ENCODE data around the gene CEMP1.

The CEMP1 gene

GRCh38 chr16:2487903-2488531 is 43.2 kb downstream of the CEMP1 start:
- H4K5ac ChIP-seq (ENCODE audit: low read length): no peak overlapping the region
- no peak overlapping the region for H3K4me2 ChIP-seq (ENCODE audit: low read length)
- no peaks in the 10 kb centered on the region for H3K79me2 ChIP-seq (ENCODE audit: control insufficient read depth, insufficient read depth, low read length)
- no peak overlapping the region for H3K18ac ChIP-seq (ENCODE audit: low read length)
- no peak overlapping the region for H3K56ac ChIP-seq (ENCODE audit: low read length)
- no peaks in the 10 kb centered on the region for H3K27me3 ChIP-seq (ENCODE audit: insufficient read depth, low read length, poor library complexity)
- no peak overlapping the region for H2BK15ac ChIP-seq (replicated peaks; ENCODE audit: low read depth)
- no CpG with 5 or more reads among the region's 15 CpGs for WGBS (ENCODE audit: extremely low coverage, insufficient coverage, low lambda C conversion rate)
- H3K4me3 ChIP-seq (ENCODE audit: low read length): no peak overlapping the region
- DNase-seq: no peak
- H3K4ac ChIP-seq (ENCODE audit: low read depth, low read length): no peak overlapping the region
- no peaks in the 10 kb centered on the region for H3K79me1 ChIP-seq (ENCODE audit: low read length)
- no peak overlapping the region for H2BK120ac ChIP-seq (ENCODE audit: low read depth, low read length)
- H3K23ac ChIP-seq (ENCODE audit: low read length): no peak overlapping the region
- H3K27ac ChIP-seq (ENCODE audit: low read depth, low read length): no peak overlapping the region
- no peak overlapping the region for H2BK5ac ChIP-seq (ENCODE audit: low read length)
- no peak overlapping the region for H2AK5ac ChIP-seq (ENCODE audit: low read length)
- no peak overlapping the region for H3K9ac ChIP-seq (ENCODE audit: low read length)
- H3K4me1 ChIP-seq (ENCODE audit: control insufficient read depth, low read depth, low read length): no peaks in the 10 kb centered on the region
- no peaks in the 10 kb centered on the region for H3K36me3 ChIP-seq (ENCODE audit: control insufficient read depth, insufficient read depth, low read length)
- H4K8ac ChIP-seq (ENCODE audit: low read depth, low read length): no peak overlapping the region

DNA sequence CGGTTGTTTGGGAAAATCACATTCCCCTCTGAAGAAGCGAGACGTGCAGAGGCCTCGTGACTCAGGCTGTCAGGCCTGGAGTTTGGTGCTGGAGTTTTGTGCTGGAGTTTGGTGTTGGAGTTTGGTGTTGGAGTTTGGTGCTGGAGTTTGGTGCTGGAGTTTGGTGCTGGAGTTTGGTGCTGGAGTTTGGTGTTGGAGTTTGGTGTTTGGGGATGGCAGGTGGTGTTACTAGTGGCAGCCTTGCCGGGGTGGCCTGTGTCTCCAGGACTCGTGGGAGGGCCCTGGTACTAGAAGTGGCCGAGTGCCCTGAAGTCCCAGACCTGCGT is 43.7 kb downstream of the CEMP1 start:
- no peak overlapping the region for H3K4me3 ChIP-seq (ENCODE audit: low read length)
- no peak overlapping the region for H4K8ac ChIP-seq (ENCODE audit: low read depth, low read length)
- H3K9ac ChIP-seq (ENCODE audit: low read length): no peak overlapping the region
- no peak overlapping the region for H3K27ac ChIP-seq (ENCODE audit: low read depth, low read length)
- H3K4me2 ChIP-seq (ENCODE audit: low read length): no peak overlapping the region
- H3K36me3 ChIP-seq (ENCODE audit: control insufficient read depth, insufficient read depth, low read length): no peaks in the 10 kb centered on the region
- no peak overlapping the region for H4K5ac ChIP-seq (ENCODE audit: low read length)
- H3K18ac ChIP-seq (ENCODE audit: low read length): no peak overlapping the region
- no peak overlapping the region for H2BK120ac ChIP-seq (ENCODE audit: low read depth, low read length)
- H2AK5ac ChIP-seq (ENCODE audit: low read length): no peak overlapping the region
- H3K79me2 ChIP-seq (ENCODE audit: control insufficient read depth, insufficient read depth, low read length): no peaks in the 10 kb centered on the region
- H3K56ac ChIP-seq (ENCODE audit: low read length): no peak overlapping the region
- WGBS (ENCODE audit: extremely low coverage, insufficient coverage, low lambda C conversion rate): no CpG with 5 or more reads among the region's 8 CpGs
- H2BK15ac ChIP-seq (replicated peaks; ENCODE audit: low read depth): no peak overlapping the region
- H3K27me3 ChIP-seq (ENCODE audit: insufficient read depth, low read length, poor library complexity): no peaks in the 10 kb centered on the region
- H2BK5ac ChIP-seq (ENCODE audit: low read length): no peak overlapping the region
- H3K4me1 ChIP-seq (ENCODE audit: control insufficient read depth, low read depth, low read length): no peaks in the 10 kb centered on the region
- no peak overlapping the region for H3K4ac ChIP-seq (ENCODE audit: low read depth, low read length)
- no peaks in the 10 kb centered on the region for H3K79me1 ChIP-seq (ENCODE audit: low read length)
- no peak for DNase-seq
- no peak overlapping the region for H3K23ac ChIP-seq (ENCODE audit: low read length)

GRCh38 chr16:2486645-2487516 is 44.3 kb downstream of the CEMP1 start:
- H3K56ac ChIP-seq (ENCODE audit: low read length): no peak overlapping the region
- DNase-seq: no peak
- no peak overlapping the region for H2BK120ac ChIP-seq (ENCODE audit: low read depth, low read length)
- no peak overlapping the region for H3K4me3 ChIP-seq (ENCODE audit: low read length)
- H4K5ac ChIP-seq (ENCODE audit: low read length): no peak overlapping the region
- H2BK15ac ChIP-seq (replicated peaks; ENCODE audit: low read depth): no peak overlapping the region
- no peak overlapping the region for H2BK5ac ChIP-seq (ENCODE audit: low read length)
- H3K9ac ChIP-seq (ENCODE audit: low read length): no peak overlapping the region
- no peaks in the 10 kb centered on the region for H3K27me3 ChIP-seq (ENCODE audit: insufficient read depth, low read length, poor library complexity)
- H3K4ac ChIP-seq (ENCODE audit: low read depth, low read length): no peak overlapping the region
- no peak overlapping the region for H3K27ac ChIP-seq (ENCODE audit: low read depth, low read length)
- H4K8ac ChIP-seq (ENCODE audit: low read depth, low read length): no peak overlapping the region
- H3K23ac ChIP-seq (ENCODE audit: low read length): no peak overlapping the region
- H3K79me2 ChIP-seq (ENCODE audit: control insufficient read depth, insufficient read depth, low read length): no peaks in the 10 kb centered on the region
- WGBS (ENCODE audit: extremely low coverage, insufficient coverage, low lambda C conversion rate): no CpG with 5 or more reads among the region's 29 CpGs
- H2AK5ac ChIP-seq (ENCODE audit: low read length): no peak overlapping the region
- H3K4me1 ChIP-seq (ENCODE audit: control insufficient read depth, low read depth, low read length): no peaks in the 10 kb centered on the region
- H3K79me1 ChIP-seq (ENCODE audit: low read length): no peaks in the 10 kb centered on the region
- H3K18ac ChIP-seq (ENCODE audit: low read length): no peak overlapping the region
- H3K36me3 ChIP-seq (ENCODE audit: control insufficient read depth, insufficient read depth, low read length): no peaks in the 10 kb centered on the region
- no peak overlapping the region for H3K4me2 ChIP-seq (ENCODE audit: low read length)

- no peak overlapping the region for H3K23ac ChIP-seq (ENCODE audit: low read length)
- H4K8ac ChIP-seq (ENCODE audit: low read depth, low read length): no peak overlapping the region
- H3K4ac ChIP-seq (ENCODE audit: low read depth, low read length): no peak overlapping the region
- no peaks in the 10 kb centered on the region for H3K4me1 ChIP-seq (ENCODE audit: control insufficient read depth, low read depth, low read length)
- no CpG with 5 or more reads among the region's 33 CpGs for WGBS (ENCODE audit: extremely low coverage, insufficient coverage, low lambda C conversion rate)
- H3K27me3 ChIP-seq (ENCODE audit: insufficient read depth, low read length, poor library complexity): no peaks in the 10 kb centered on the region
- no peak overlapping the region for H2BK5ac ChIP-seq (ENCODE audit: low read length)
- H4K5ac ChIP-seq (ENCODE audit: low read length): no peak overlapping the region
- no peak overlapping the region for H3K4me3 ChIP-seq (ENCODE audit: low read length)
- H3K18ac ChIP-seq (ENCODE audit: low read length): no peak overlapping the region
- no peak overlapping the region for H3K27ac ChIP-seq (ENCODE audit: low read depth, low read length)
- no peak for DNase-seq
- no peaks in the 10 kb centered on the region for H3K79me2 ChIP-seq (ENCODE audit: control insufficient read depth, insufficient read depth, low read length)
- no peaks in the 10 kb centered on the region for H3K79me1 ChIP-seq (ENCODE audit: low read length)
- no peak overlapping the region for H3K4me2 ChIP-seq (ENCODE audit: low read length)
- no peak overlapping the region for H3K9ac ChIP-seq (ENCODE audit: low read length)
- H3K36me3 ChIP-seq (ENCODE audit: control insufficient read depth, insufficient read depth, low read length): no peaks in the 10 kb centered on the region
- H2BK15ac ChIP-seq (replicated peaks; ENCODE audit: low read depth): no peak overlapping the region
- H2AK5ac ChIP-seq (ENCODE audit: low read length): no peak overlapping the region
- no peak overlapping the region for H2BK120ac ChIP-seq (ENCODE audit: low read depth, low read length)
- H3K56ac ChIP-seq (ENCODE audit: low read length): no peak overlapping the region
These were observed 45.2 kb downstream of the CEMP1 start for GRCh38 chr16:2485811-2486507.

- Histone ChIP-seq H4K5ac (ENCODE audit: low read length) (no peak overlapping the region), H3K79me2 (ENCODE audit: control insufficient read depth, insufficient read depth, low read length) (no peaks in the 10 kb centered on the region), H3K4me3 (ENCODE audit: low read length) (no peak overlapping the region), H3K4ac (ENCODE audit: low read depth, low read length) (no peak overlapping the region), H3K18ac (ENCODE audit: low read length) (no peak overlapping the region), H3K4me1 (ENCODE audit: control insufficient read depth, low read depth, low read length) (no peaks in the 10 kb centered on the region), H2AK5ac (ENCODE audit: low read length) (no peak overlapping the region), H2BK15ac (replicated peaks; ENCODE audit: low read depth) (no peak overlapping the region), H3K56ac (ENCODE audit: low read length) (no peak overlapping the region), H2BK5ac (ENCODE audit: low read length) (no peak overlapping the region), H4K8ac (ENCODE audit: low read depth, low read length) (no peak overlapping the region), H3K9ac (ENCODE audit: low read length) (no peak overlapping the region), H2BK120ac (ENCODE audit: low read depth, low read length) (no peak overlapping the region), H3K4me2 (ENCODE audit: low read length) (no peak overlapping the region), H3K27me3 (ENCODE audit: insufficient read depth, low read length, poor library complexity) (no peaks in the 10 kb centered on the region), H3K36me3 (ENCODE audit: control insufficient read depth, insufficient read depth, low read length) (no peaks in the 10 kb centered on the region), H3K27ac (ENCODE audit: low read depth, low read length) (no peak overlapping the region), H3K23ac (ENCODE audit: low read length) (no peak overlapping the region), H3K79me1 (ENCODE audit: low read length) (no peaks in the 10 kb centered on the region)
- DNase-seq: no peak
- no CpG with 5 or more reads among the region's 13 CpGs for WGBS (ENCODE audit: extremely low coverage, insufficient coverage, low lambda C conversion rate)
These were observed 46.2 kb downstream of the CEMP1 start for GRCh38 chr16:2484898-2485508.
